ENCODE measurements around the gene RASSF5. TPM values are rescaled to one million over a fixed set of nuclear protein-coding genes. Genes with fewer than 3 reads are reported as not detected.
A peak's percentile ranks its signal among the peaks of the same experiment; 100 is the strongest.
"Not testable (repeated sequence)": the region's sequence is repeated elsewhere in the genome, so short reads cannot be mapped to it uniquely, and the experiment has no call there.

Gene RASSF5
- total RNA-seq, 1 experiment from 2014 or later, result 27.2 TPM

GRCh38 chr1:206612129-206612876, 105.0 kb downstream of the RASSF5 start, which contains the start of gene EIF2D:
TSS of gene EIF2D (minus strand) at chr1:206612465. CDS start at chr1:206612342, 123 bp downstream.
- peak within 1 kb of the TSS; percentile 97 for H3K4me2 ChIP-seq (ENCODE audit: low read depth, low read length, poor library complexity, severe bottlenecking)
- peak within 1 kb of the TSS; percentile 36; the same call in 1 of the 2 replicates for H3K27ac ChIP-seq (ENCODE audit: low read length)
- H3K9ac ChIP-seq (ENCODE audit: low read length), result peak within 1 kb of the TSS; percentile 76
- H4K20me1 ChIP-seq (ENCODE audit: insufficient read depth, low read depth, low read length), result no peaks in the 10 kb centered on the region
- peaks cover 20% of the 10 kb centered on the region for H3K79me2 ChIP-seq (ENCODE audit: low read length)
- H3K4me1 ChIP-seq (ENCODE audit: low read length), result peaks cover 15% of the 10 kb centered on the region
- H3K9me3 ChIP-seq (ENCODE audit: low read length), result no peaks in the 10 kb centered on the region
- no peaks in the 10 kb centered on the region for H3K27me3 ChIP-seq (ENCODE audit: low read length)
- peak; percentile 98 for DNase-seq
- H3K9me2 ChIP-seq (replicated peaks; ENCODE audit: insufficient read depth, low read length), result no peaks in the 10 kb centered on the region
- H2AFZ ChIP-seq (ENCODE audit: low read length), result peak within 1 kb of the TSS; percentile 41; the same call in 1 of the 2 replicates
- H3K36me3 ChIP-seq (ENCODE audit: insufficient read depth, low read length), result 0 out of 2 replicates have a peak, but pooled peaks cover 3% of the 10 kb centered on the region
- peak within 1 kb of the TSS; percentile 76 for H3K4me3 ChIP-seq (ENCODE audit: low read length)

DNA sequence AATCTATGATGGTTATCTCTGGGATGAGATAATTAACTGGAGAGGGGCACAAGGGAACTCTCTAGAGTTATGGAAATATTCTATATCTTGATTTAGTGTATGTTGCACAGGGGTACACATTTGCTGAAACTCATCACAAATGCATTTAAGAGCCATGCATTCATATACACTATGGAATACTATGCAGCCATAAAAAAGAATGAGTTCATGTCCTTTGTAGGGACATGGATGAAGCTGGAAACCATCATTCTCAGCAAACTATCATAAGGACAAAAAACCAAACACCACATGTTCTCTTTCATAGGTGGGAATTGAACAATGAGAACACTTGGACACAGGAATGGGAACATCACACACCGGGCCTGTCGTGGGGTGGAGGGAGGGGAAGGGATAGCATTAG, 119.1 kb downstream of the RASSF5 start:
- not testable (repeated sequence) for DNase-seq; H2AFZ ChIP-seq (ENCODE audit: low read length); H3K9me2 ChIP-seq (replicated peaks; ENCODE audit: insufficient read depth, low read length); H4K20me1 ChIP-seq (ENCODE audit: insufficient read depth, low read depth, low read length); H3K4me2 ChIP-seq (ENCODE audit: low read depth, low read length, poor library complexity, severe bottlenecking); H3K9me3 ChIP-seq (ENCODE audit: low read length); H3K36me3 ChIP-seq (ENCODE audit: insufficient read depth, low read length); H3K4me3 ChIP-seq (ENCODE audit: low read length); H3K4me1 ChIP-seq (ENCODE audit: low read length); H3K9ac ChIP-seq (ENCODE audit: low read length); H3K27ac ChIP-seq (ENCODE audit: low read length); H3K79me2 ChIP-seq (ENCODE audit: low read length); H3K27me3 ChIP-seq (ENCODE audit: low read length)

- Histone ChIP-seq H2AFZ (ENCODE audit: low read length) (no peak overlapping the region), H3K4me3 (ENCODE audit: low read length) (no peak overlapping the region), H3K36me3 (ENCODE audit: insufficient read depth, low read length) (no peaks in the 10 kb centered on the region), H3K9ac (ENCODE audit: low read length) (no peak overlapping the region), H3K27ac (ENCODE audit: low read length) (no peak overlapping the region), H3K4me1 (ENCODE audit: low read length) (no peaks in the 10 kb centered on the region), H4K20me1 (ENCODE audit: insufficient read depth, low read depth, low read length) (no peaks in the 10 kb centered on the region), H3K79me2 (ENCODE audit: low read length) (no peaks in the 10 kb centered on the region), H3K9me2 (replicated peaks; ENCODE audit: insufficient read depth, low read length) (no peaks in the 10 kb centered on the region), H3K4me2 (ENCODE audit: low read depth, low read length, poor library complexity, severe bottlenecking) (no peak overlapping the region), H3K9me3 (ENCODE audit: low read length) (no peaks in the 10 kb centered on the region), H3K27me3 (ENCODE audit: low read length) (no peaks in the 10 kb centered on the region)
- no peak for DNase-seq
These were observed 121.6 kb downstream of the RASSF5 start for GRCh38 chr1:206628916-206629315.

- Histone ChIP-seq H3K4me3 (ENCODE audit: low read length) (no peak overlapping the region), H3K79me2 (ENCODE audit: low read length) (no peaks in the 10 kb centered on the region), H3K4me2 (ENCODE audit: low read depth, low read length, poor library complexity, severe bottlenecking) (no peak overlapping the region), H3K9me2 (replicated peaks; ENCODE audit: insufficient read depth, low read length) (no peaks in the 10 kb centered on the region), H4K20me1 (ENCODE audit: insufficient read depth, low read depth, low read length) (no peaks in the 10 kb centered on the region), H3K36me3 (ENCODE audit: insufficient read depth, low read length) (no peaks in the 10 kb centered on the region), H2AFZ (ENCODE audit: low read length) (no peak overlapping the region), H3K9ac (ENCODE audit: low read length) (no peak overlapping the region), H3K27ac (ENCODE audit: low read length) (no peak overlapping the region), H3K9me3 (ENCODE audit: low read length) (no peaks in the 10 kb centered on the region), H3K4me1 (ENCODE audit: low read length) (peaks cover 15% of the 10 kb centered on the region), H3K27me3 (ENCODE audit: low read length) (no peaks in the 10 kb centered on the region)
- DNase-seq, result peak; percentile 93
These were observed 123.8 kb downstream of the RASSF5 start for GRCh38 chr1:206631085-206631509.

DNA sequence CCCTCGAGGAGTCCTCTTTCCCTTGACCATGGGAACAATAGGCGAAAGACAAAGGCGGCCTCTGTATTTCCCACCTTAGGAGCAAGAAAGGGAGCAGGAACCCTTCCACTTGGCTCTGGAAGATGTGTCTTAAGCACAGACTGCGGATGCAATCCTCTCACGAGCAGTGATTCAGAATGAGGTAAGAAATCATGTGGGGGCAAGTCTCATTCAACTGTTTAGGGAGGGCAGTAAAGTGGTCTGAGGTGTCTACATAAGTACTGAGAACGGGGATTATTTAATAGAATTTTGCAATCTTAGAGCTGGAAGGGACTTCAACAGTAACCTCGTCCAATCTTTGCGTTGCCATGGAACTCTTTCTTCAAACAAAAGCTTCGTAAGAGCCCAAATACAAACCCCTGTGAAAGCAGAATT, 126.4 kb downstream of the RASSF5 start:
- H3K9ac ChIP-seq (ENCODE audit: low read length), result no peak overlapping the region
- H3K4me1 ChIP-seq (ENCODE audit: low read length), result peaks cover 29% of the 10 kb centered on the region
- H4K20me1 ChIP-seq (ENCODE audit: insufficient read depth, low read depth, low read length), result no peaks in the 10 kb centered on the region
- H3K36me3 ChIP-seq (ENCODE audit: insufficient read depth, low read length), result no peaks in the 10 kb centered on the region
- H2AFZ ChIP-seq (ENCODE audit: low read length), result no peak overlapping the region
- no peaks in the 10 kb centered on the region for H3K9me3 ChIP-seq (ENCODE audit: low read length)
- no peak overlapping the region for H3K4me3 ChIP-seq (ENCODE audit: low read length)
- H3K27me3 ChIP-seq (ENCODE audit: low read length), result no peaks in the 10 kb centered on the region
- H3K4me2 ChIP-seq (ENCODE audit: low read depth, low read length, poor library complexity, severe bottlenecking), result no peak overlapping the region
- no peak overlapping the region for H3K27ac ChIP-seq (ENCODE audit: low read length)
- H3K9me2 ChIP-seq (replicated peaks; ENCODE audit: insufficient read depth, low read length), result no peaks in the 10 kb centered on the region
- DNase-seq, result no peak
- no peaks in the 10 kb centered on the region for H3K79me2 ChIP-seq (ENCODE audit: low read length)

DNA sequence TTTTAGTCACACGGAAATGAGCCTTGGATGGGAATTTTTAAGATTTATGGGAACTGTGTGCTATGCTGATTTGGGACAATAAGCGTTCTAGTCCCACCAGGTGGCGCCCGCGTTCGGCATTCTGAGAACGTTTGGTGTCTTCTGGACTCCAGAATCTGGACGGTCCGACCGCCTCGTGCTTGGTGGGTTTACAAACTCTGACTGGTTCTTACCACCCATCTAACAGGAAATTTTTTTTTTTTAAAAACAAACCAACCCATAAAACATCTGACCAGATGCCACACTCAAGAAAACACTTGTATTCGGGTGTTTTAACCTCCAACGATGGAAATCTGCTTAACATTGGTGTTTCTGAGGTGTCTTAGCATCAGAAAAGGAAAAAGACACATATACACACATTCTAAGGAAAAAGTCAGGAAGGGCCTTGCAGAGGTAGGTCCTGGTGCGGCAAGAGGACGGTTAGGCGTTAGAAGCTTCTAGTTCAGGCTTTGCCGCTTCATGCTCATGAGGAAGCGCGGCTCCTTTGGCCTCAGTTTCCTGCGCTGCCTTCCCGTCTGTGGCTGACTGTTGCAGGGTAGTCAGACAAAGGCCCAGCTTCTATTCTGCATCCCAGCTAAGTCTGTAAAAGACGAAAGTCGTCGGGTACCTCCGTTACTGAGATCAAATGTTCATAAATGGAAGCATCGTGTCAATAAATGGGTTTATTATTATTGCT, 127.2 kb downstream of the RASSF5 start:
- no peaks in the 10 kb centered on the region for H3K79me2 ChIP-seq (ENCODE audit: low read length)

GRCh38 chr1:206635080-206635977, 128.0 kb downstream of the RASSF5 start, which contains the start of gene DYRK3:
TSS of gene DYRK3 (plus strand) at chr1:206635536. CDS start at chr1:206635704, 168 bp downstream.
- H3K36me3 ChIP-seq (ENCODE audit: insufficient read depth, low read length), result no peaks in the 10 kb centered on the region
- peak within 1 kb of the TSS; percentile 75 for H3K4me3 ChIP-seq (ENCODE audit: low read length)
- H3K27ac ChIP-seq (ENCODE audit: low read length), result no peak within 1 kb of the TSS
- peak; percentile 94 for DNase-seq
- H3K4me1 ChIP-seq (ENCODE audit: low read length), result peaks cover 29% of the 10 kb centered on the region
- H4K20me1 ChIP-seq (ENCODE audit: insufficient read depth, low read depth, low read length), result no peaks in the 10 kb centered on the region
- H3K9ac ChIP-seq (ENCODE audit: low read length), result peak within 1 kb of the TSS; percentile 75
- no peaks in the 10 kb centered on the region for H3K79me2 ChIP-seq (ENCODE audit: low read length)
- peak within 1 kb of the TSS; percentile 80 for H3K4me2 ChIP-seq (ENCODE audit: low read depth, low read length, poor library complexity, severe bottlenecking)
- H3K9me2 ChIP-seq (replicated peaks; ENCODE audit: insufficient read depth, low read length), result no peaks in the 10 kb centered on the region
- H2AFZ ChIP-seq (ENCODE audit: low read length), result peak within 1 kb of the TSS; percentile 95
- no peaks in the 10 kb centered on the region for H3K27me3 ChIP-seq (ENCODE audit: low read length)
- no peaks in the 10 kb centered on the region for H3K9me3 ChIP-seq (ENCODE audit: low read length)

More for the DNA sequence above, 127.2 kb downstream of the RASSF5 start:
- H3K9me3 ChIP-seq (ENCODE audit: low read length), result no peaks in the 10 kb centered on the region
- peak overlapping the region; percentile 80 for H3K4me2 ChIP-seq (ENCODE audit: low read depth, low read length, poor library complexity, severe bottlenecking)
- no peak overlapping the region for H3K27ac ChIP-seq (ENCODE audit: low read length)
- H3K4me3 ChIP-seq (ENCODE audit: low read length), result peak overlapping the region; percentile 75
- peak overlapping the region; percentile 75 for H3K9ac ChIP-seq (ENCODE audit: low read length)
- no peaks in the 10 kb centered on the region for H3K9me2 ChIP-seq (replicated peaks; ENCODE audit: insufficient read depth, low read length)
- H3K36me3 ChIP-seq (ENCODE audit: insufficient read depth, low read length), result no peaks in the 10 kb centered on the region
- DNase-seq, result peak; percentile 90
- no peaks in the 10 kb centered on the region for H4K20me1 ChIP-seq (ENCODE audit: insufficient read depth, low read depth, low read length)
- peak overlapping the region; percentile 95 for H2AFZ ChIP-seq (ENCODE audit: low read length)
- peaks cover 29% of the 10 kb centered on the region for H3K4me1 ChIP-seq (ENCODE audit: low read length)
- H3K27me3 ChIP-seq (ENCODE audit: low read length), result no peaks in the 10 kb centered on the region
